Right renal cortex interstitium (tissue), 3 donors: ENCODE measurements around the gene RYR3. TPM values are rescaled to one million over a fixed set of nuclear protein-coding genes. Genes with fewer than 3 reads are reported as not detected.

ENCODE experiments used
- DNase-seq, 3 donors: peaks; one replicate each; pipeline ENCODE4 v3.0.0-alpha.2; 2013; ENCODE audit warnings: low read depth in 3 of 3, low spot score in 2 of 3
- polyA plus RNA-seq, 3 donors: library from polyadenylated mRNA; unstranded; fragments of 120-200 nt; gene quantifications; one replicate each; pipeline ENCODE4 v1.2.1, GENCODE V29; 2013; ENCODE audit not compliant: insufficient read length in 3 of 3

RYR3 gene
- polyA plus RNA-seq, 3 donors: 4.4 to 8.0 (median 5.9) TPM

GRCh38 chr15:33378866-33379480 is 68.2 kb downstream of the RYR3 start:
- no peak for DNase-seq

- no peak for DNase-seq
These were observed 69.6 kb downstream of the RYR3 start for GRCh38 chr15:33380406-33380805.

DNA sequence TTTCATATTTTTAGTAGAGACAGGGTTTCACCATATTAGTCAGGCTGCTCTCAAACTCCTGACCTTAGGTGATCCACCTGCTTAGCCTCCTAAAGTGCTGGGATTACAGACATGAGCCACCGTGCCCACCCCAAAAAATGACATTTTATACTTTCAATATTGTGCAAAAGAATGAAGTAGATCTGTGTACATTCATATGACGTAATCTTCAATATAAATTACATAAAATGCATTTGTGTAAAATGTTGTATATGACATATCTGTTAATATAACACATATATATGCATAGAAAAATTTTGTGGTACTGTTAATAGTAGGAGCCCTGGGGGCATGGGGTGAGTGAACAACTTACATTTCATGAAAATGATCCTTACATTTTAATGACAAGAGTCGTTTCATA is 71.7 kb downstream of the RYR3 start:
- no peak for DNase-seq

DNA sequence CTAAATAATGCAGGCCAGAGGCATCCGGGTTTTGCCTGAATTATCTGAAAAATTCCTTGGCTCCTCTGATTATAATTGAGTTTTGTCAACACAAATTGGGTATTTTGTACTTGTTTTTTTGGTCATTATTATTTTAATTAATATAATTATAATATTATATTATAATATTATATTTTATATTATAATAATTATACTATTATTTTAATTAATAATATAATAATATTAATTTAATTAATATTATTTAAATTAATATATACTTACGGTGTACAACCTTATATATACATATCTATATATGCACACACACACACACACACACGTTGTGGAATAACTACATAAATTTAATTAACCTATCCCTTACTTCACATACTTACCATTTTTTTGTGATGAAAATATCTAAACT is 73.5 kb downstream of the RYR3 start:
- no peak for DNase-seq

- no peak for DNase-seq
These were observed 81.7 kb downstream of the RYR3 start for GRCh38 chr15:33392453-33392852.

DNA sequence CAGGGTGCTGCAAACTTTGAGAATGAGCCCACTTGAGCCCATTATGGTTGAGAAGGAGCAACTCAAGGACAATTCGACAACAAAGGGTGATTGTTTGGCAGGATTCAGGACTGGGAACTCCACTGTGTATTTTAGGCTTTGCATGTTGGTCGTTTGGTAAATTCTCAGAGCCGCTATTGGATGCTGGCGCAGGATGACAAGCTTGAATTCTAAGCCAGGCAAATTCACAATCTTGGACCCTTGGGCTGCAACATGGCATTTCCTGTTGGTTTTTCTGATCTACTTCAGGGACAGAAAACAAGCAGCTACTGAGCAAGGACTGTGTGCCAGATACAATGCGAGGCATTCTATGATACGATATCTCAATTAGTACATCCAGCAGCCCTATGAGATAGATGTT is 82.8 kb downstream of the RYR3 start:
- no peak for DNase-seq

- no peak for DNase-seq
These were observed 84.6 kb downstream of the RYR3 start for GRCh38 chr15:33395321-33395720.

GRCh38 chr15:33395846-33396245 is 85.1 kb downstream of the RYR3 start:
- no peak for DNase-seq

DNA sequence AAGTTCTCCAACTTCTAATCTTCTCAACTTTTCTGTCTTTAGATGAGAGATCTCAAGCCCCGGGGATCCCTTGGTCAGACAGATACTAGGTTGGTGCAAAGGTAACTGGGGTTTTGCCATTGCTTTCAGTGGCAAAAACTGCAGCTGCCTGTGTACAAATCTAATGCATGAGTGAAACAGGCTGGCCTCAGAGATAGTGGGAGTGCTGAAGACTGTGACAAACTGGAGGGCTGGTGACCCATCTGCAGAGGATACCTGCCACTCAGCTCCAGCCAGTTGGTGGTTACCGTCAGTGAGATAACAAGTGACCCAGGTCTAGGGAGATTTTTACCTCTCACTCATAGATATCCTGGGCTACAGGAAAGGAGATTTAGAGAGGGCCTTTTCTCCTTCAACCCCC is 85.7 kb downstream of the RYR3 start:
- no peak for DNase-seq

GRCh38 chr15:33398555-33398954 is 87.8 kb downstream of the RYR3 start:
- DNase-seq: no peak

GRCh38 chr15:33400941-33401340 is 90.2 kb downstream of the RYR3 start:
- no peak for DNase-seq

DNA sequence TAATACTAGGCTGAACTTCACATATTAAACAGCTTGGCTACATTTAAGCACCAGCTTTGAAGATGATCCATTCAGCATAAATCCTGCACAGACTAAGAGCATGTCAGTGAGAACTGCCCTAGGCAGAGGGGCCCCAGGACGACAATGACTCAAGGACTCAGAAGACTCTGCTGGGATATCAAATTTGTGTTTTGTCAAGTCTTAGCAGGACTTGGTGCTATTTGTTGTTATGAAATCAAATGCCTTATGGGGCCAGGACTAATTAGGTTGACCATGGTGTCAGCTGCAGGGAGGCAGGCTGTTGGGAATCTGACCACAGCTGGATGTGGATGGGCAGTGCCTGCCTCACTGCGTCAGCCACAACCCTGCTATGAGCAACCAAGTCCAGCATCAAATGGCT is 91.8 kb downstream of the RYR3 start:
- DNase-seq: no peak

DNA sequence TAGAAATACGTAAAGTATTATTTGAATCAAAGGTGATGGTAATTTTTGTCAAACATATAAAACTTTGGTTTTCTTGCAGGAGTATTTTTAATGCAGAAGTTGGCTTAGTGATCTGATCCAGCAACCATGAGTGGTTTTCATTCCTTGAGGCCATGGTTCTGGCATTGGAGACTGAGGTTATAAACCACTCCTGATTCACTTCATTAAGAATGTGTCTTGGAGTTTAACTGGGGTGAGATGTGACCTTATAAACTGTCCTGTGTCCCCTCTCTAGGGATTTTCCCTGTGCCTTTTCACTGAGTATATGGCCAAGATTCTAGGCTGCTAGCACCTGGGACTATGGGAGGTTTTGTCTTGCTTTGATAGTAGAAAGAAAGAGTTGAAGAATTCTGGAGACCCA is 94.3 kb downstream of the RYR3 start:
- DNase-seq: no peak

DNA sequence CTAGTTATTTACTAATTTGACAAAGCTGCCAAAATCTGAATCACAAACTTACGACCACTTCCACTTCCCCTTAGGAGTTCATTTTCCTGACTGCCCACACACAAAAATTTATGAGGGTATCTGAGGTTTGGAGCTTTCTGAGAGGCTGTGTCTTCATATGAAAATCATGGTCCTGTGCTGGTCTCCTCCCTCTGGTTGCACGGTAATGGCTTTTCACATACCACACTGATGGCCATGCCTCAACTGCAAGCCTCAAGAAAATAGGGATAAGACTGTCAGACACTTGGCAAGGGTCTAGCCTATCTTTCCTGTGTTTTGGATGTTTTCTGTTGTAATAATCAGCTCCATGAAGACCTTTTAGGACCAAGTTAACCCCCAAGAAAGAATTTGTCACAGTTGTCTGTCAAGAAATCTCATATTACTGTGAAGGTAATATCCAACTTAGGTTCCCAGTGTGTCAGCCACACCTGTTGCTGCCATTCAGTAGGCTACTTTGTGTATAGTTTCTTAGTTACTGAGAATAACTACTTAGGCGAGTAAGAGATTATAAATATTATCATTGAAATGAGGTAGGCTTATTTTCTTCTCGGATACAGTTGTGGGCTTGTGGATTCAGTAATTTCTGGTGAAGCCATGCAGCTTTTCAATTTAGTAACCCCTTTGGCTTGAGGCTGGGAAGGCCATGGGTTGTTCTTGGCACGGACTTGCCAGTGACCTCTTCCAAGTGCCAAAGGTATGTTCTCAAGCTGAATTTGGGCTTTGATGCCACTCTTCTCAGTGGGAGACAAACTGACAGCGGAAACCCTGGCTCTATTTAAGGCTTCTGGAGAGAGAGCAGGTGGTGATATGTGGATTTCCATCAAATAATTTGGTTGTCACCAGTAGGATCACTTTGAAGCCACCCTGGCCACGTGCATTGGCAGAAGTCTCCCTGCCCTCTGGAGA is 101.1 kb downstream of the RYR3 start:
- DNase-seq: no peak

DNA sequence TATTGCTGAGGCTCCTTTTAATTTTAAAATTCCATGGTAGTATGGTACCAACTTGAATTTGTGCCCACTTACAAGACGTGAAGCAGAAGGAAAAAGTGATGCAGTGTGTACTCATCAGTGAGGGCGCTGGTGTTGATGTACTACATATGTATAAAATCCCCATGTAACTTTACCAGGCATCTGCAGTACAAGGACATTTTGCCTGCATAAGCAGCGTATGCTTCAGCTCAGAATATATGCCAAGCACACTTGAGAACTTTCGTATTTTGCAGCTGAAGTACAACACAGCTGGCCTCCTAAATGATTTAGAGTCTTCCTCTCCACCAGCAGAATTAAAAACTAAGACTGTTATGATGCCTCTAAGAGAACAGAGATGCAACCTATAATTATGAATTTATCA is 108.9 kb downstream of the RYR3 start:
- no peak for DNase-seq

DNA sequence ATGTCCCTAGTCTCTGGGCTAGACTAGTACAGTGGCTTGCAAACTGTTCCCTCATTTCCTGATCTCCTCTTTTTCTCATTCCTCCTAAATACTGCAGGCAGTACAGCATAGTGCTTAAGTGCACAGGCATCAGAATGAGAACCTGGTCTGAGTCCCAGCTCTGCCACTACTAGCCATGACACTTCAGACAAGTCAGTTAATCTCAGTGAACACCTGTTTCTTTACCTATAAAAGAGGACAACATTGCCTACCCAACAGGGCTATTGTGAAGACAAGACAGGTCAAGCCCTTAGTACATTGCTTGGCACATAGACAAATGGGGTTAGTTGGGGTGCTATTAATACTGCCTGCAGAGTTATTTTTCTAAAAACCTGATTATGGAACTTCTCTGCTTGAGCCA is 113.3 kb downstream of the RYR3 start:
- no peak for DNase-seq

DNA sequence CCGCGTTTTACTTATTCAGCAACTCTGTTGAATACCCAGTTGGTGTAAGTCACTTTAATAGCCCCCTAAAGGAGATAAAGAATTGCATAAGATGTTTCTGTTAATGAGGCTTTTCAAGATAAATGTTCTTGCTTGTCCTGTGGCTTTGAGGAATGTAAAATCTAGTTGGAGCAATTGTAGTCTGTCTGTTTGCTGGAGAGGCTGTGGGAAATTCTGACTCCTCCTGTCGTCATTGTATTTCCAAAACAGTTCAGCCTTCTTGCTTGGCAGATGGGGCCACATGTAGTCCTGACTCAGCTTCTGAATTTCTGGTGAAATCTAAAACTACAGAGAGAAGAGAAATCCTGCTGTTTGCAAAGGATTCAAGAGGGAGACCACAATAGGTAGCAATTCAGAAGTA is 114.4 kb downstream of the RYR3 start:
- no peak for DNase-seq

- DNase-seq: no peak
These were observed 119.8 kb downstream of the RYR3 start for GRCh38 chr15:33430577-33430976.

- no peak for DNase-seq
These were observed 123.1 kb downstream of the RYR3 start for GRCh38 chr15:33433821-33434220.

GRCh38 chr15:33438396-33438795 is 127.6 kb downstream of the RYR3 start:
- DNase-seq: no peak

- no peak for DNase-seq
These were observed 130.1 kb downstream of the RYR3 start for GRCh38 chr15:33440900-33441299.

GRCh38 chr15:33442449-33442848 is 131.7 kb downstream of the RYR3 start:
- DNase-seq: no peak
